ENCODE data around the gene PPP1R14C.

Gene PPP1R14C

GRCh38 chr6:150196942-150197745, 54.3 kb downstream of the PPP1R14C start:
- no peak overlapping the region for H3K27ac ChIP-seq (replicated peaks; ENCODE audit: low read length)
- WGBS, 2 donors (ENCODE audit: extremely low coverage in 2 of 2, insufficient read length in 2 of 2, insufficient replicate concordance in 1 of 2), result no CpG with 5 or more reads among the region's 16 CpGs

GRCh38 chr6:150198532-150198931, 55.7 kb downstream of the PPP1R14C start:
- Histone ChIP-seq H3K14ac (ENCODE audit: low read length) (no peak overlapping the region), H3K23ac (ENCODE audit: low read depth, low read length, poor library complexity) (no peak overlapping the region), H3K4me2 (ENCODE audit: insufficient read depth, low read length, poor library complexity, severe bottlenecking) (no peak overlapping the region), H3K18ac (ENCODE audit: low read length) (no peak overlapping the region), H3K9me3 (replicated peaks in 1 of 2; ENCODE audit: control insufficient read depth in 2 of 2, insufficient read depth in 1 of 2, low read depth in 1 of 2, low read length in 2 of 2) (no peaks in the 10 kb centered on the region), H3K9ac (ENCODE audit: low read depth, low read length, poor library complexity) (no peak overlapping the region), H2BK120ac (ENCODE audit: low read depth, low read length) (no peak overlapping the region), H2BK15ac (ENCODE audit: low read length) (no peak overlapping the region), H3K27ac (replicated peaks; ENCODE audit: low read length) (no peak overlapping the region), H3K4me1 (ENCODE audit: control insufficient read depth in 2 of 2, insufficient read depth in 1 of 2, low read depth in 1 of 2, low read length in 2 of 2) (peaks cover 2 to 3% of the 10 kb centered on the region in 2 donors), H2BK5ac (ENCODE audit: low read length) (no peak overlapping the region), H3K27me3 (ENCODE audit: control insufficient read depth in 3 of 3, insufficient read depth in 3 of 3, low read depth in 1 of 3, low read length in 3 of 3) (no peaks in the 10 kb centered on the region), H2BK12ac (ENCODE audit: low read length) (no peak overlapping the region), H2AK5ac (ENCODE audit: low read depth, low read length) (no peak overlapping the region), H3K36me3 (replicated peaks in 1 of 2; ENCODE audit: control insufficient read depth in 2 of 2, insufficient read depth in 2 of 2, low read length in 2 of 2) (no peaks in the 10 kb centered on the region), H4K91ac (ENCODE audit: low read depth, low read length, poor library complexity) (no peak overlapping the region), H3K79me1 (ENCODE audit: low read depth, low read length) (no peaks in the 10 kb centered on the region), H2AFZ (ENCODE audit: low read length) (no peak overlapping the region), H3K4me3 (ENCODE audit: low read length in 2 of 2) (no peak overlapping the region), H4K8ac (ENCODE audit: low read depth, low read length) (no peak overlapping the region), H3K4ac (ENCODE audit: low read length) (no peak overlapping the region)
- no peak for DNase-seq (ENCODE audit: low spot score)
- no CpG with 5 or more reads among the region's 7 CpGs for WGBS, 2 donors (ENCODE audit: extremely low coverage in 2 of 2, insufficient read length in 2 of 2, insufficient replicate concordance in 1 of 2)

More at GRCh38 chr6:150196942-150197745, 54.3 kb downstream of the PPP1R14C start:
- Histone ChIP-seq H2BK120ac (ENCODE audit: low read depth, low read length) (no peak overlapping the region), H3K27me3 (ENCODE audit: control insufficient read depth in 3 of 3, insufficient read depth in 3 of 3, low read depth in 1 of 3, low read length in 3 of 3) (no peaks in the 10 kb centered on the region), H2BK12ac (ENCODE audit: low read length) (no peak overlapping the region), H3K4me3 (ENCODE audit: low read length in 2 of 2) (no peak overlapping the region), H2AK5ac (ENCODE audit: low read depth, low read length) (no peak overlapping the region), H4K8ac (ENCODE audit: low read depth, low read length) (no peak overlapping the region), H3K79me1 (ENCODE audit: low read depth, low read length) (no peaks in the 10 kb centered on the region), H3K9ac (ENCODE audit: low read depth, low read length, poor library complexity) (no peak overlapping the region), H3K9me3 (replicated peaks in 1 of 2; ENCODE audit: control insufficient read depth in 2 of 2, insufficient read depth in 1 of 2, low read depth in 1 of 2, low read length in 2 of 2) (peaks cover 0 to 8% of the 10 kb centered on the region in 2 donors), H3K36me3 (replicated peaks in 1 of 2; ENCODE audit: control insufficient read depth in 2 of 2, insufficient read depth in 2 of 2, low read length in 2 of 2) (peaks cover 0 to 2% of the 10 kb centered on the region in 2 donors), H2BK5ac (ENCODE audit: low read length) (no peak overlapping the region), H3K14ac (ENCODE audit: low read length) (no peak overlapping the region), H3K4me1 (ENCODE audit: control insufficient read depth in 2 of 2, insufficient read depth in 1 of 2, low read depth in 1 of 2, low read length in 2 of 2) (peaks cover 1 to 2% of the 10 kb centered on the region in 2 donors), H3K4me2 (ENCODE audit: insufficient read depth, low read length, poor library complexity, severe bottlenecking) (no peak overlapping the region), H2AFZ (ENCODE audit: low read length) (no peak overlapping the region), H3K18ac (ENCODE audit: low read length) (no peak overlapping the region), H2BK15ac (ENCODE audit: low read length) (no peak overlapping the region), H4K91ac (ENCODE audit: low read depth, low read length, poor library complexity) (no peak overlapping the region), H3K23ac (ENCODE audit: low read depth, low read length, poor library complexity) (no peak overlapping the region), H3K4ac (ENCODE audit: low read length) (no peak overlapping the region)
- no peak for DNase-seq (ENCODE audit: low spot score)

- Histone ChIP-seq H3K4me2 (ENCODE audit: insufficient read depth, low read length, poor library complexity, severe bottlenecking) (no peak overlapping the region), H3K14ac (ENCODE audit: low read length) (no peak overlapping the region), H3K4me3 (ENCODE audit: low read length in 2 of 2) (no peak overlapping the region), H3K27me3 (ENCODE audit: control insufficient read depth in 3 of 3, insufficient read depth in 3 of 3, low read depth in 1 of 3, low read length in 3 of 3) (no peaks in the 10 kb centered on the region), H3K36me3 (replicated peaks in 1 of 2; ENCODE audit: control insufficient read depth in 2 of 2, insufficient read depth in 2 of 2, low read length in 2 of 2) (no peaks in the 10 kb centered on the region), H2AFZ (ENCODE audit: low read length) (no peak overlapping the region), H3K9me3 (replicated peaks in 1 of 2; ENCODE audit: control insufficient read depth in 2 of 2, insufficient read depth in 1 of 2, low read depth in 1 of 2, low read length in 2 of 2) (no peaks in the 10 kb centered on the region), H3K4me1 (ENCODE audit: control insufficient read depth in 2 of 2, insufficient read depth in 1 of 2, low read depth in 1 of 2, low read length in 2 of 2) (peaks cover 2 to 3% of the 10 kb centered on the region in 2 donors), H2BK15ac (ENCODE audit: low read length) (no peak overlapping the region), H3K4ac (ENCODE audit: low read length) (no peak overlapping the region), H3K79me1 (ENCODE audit: low read depth, low read length) (no peaks in the 10 kb centered on the region), H2AK5ac (ENCODE audit: low read depth, low read length) (no peak overlapping the region), H2BK5ac (ENCODE audit: low read length) (no peak overlapping the region), H3K27ac (replicated peaks; ENCODE audit: low read length) (no peak overlapping the region), H3K9ac (ENCODE audit: low read depth, low read length, poor library complexity) (no peak overlapping the region), H2BK120ac (ENCODE audit: low read depth, low read length) (no peak overlapping the region), H3K23ac (ENCODE audit: low read depth, low read length, poor library complexity) (no peak overlapping the region), H3K18ac (ENCODE audit: low read length) (no peak overlapping the region), H4K91ac (ENCODE audit: low read depth, low read length, poor library complexity) (no peak overlapping the region), H4K8ac (ENCODE audit: low read depth, low read length) (no peak overlapping the region), H2BK12ac (ENCODE audit: low read length) (no peak overlapping the region)
- no peak for DNase-seq (ENCODE audit: low spot score)
- WGBS, 2 donors (ENCODE audit: extremely low coverage in 2 of 2, insufficient read length in 2 of 2, insufficient replicate concordance in 1 of 2), result no CpG with 5 or more reads among the region's 2 CpGs
Observed at GRCh38 chr6:150199241-150199640, 56.4 kb downstream of the PPP1R14C start.

- WGBS, 2 donors (ENCODE audit: extremely low coverage in 2 of 2, insufficient read length in 2 of 2, insufficient replicate concordance in 1 of 2), result no CpG with 5 or more reads among the region's 6 CpGs
- H4K91ac ChIP-seq (ENCODE audit: low read depth, low read length, poor library complexity), result no peak overlapping the region
- H3K4me1 ChIP-seq (ENCODE audit: control insufficient read depth in 2 of 2, insufficient read depth in 1 of 2, low read depth in 1 of 2, low read length in 2 of 2), result peaks cover 2 to 3% of the 10 kb centered on the region in 2 donors
- H3K4me3 ChIP-seq (ENCODE audit: low read length in 2 of 2), result no peak overlapping the region
- H3K14ac ChIP-seq (ENCODE audit: low read length), result no peak overlapping the region
- no peak overlapping the region for H2AFZ ChIP-seq (ENCODE audit: low read length)
- no peak overlapping the region for H2AK5ac ChIP-seq (ENCODE audit: low read depth, low read length)
- no peak for DNase-seq (ENCODE audit: low spot score)
- H2BK12ac ChIP-seq (ENCODE audit: low read length), result no peak overlapping the region
- H3K9me3 ChIP-seq (replicated peaks in 1 of 2; ENCODE audit: control insufficient read depth in 2 of 2, insufficient read depth in 1 of 2, low read depth in 1 of 2, low read length in 2 of 2), result no peaks in the 10 kb centered on the region
- H3K36me3 ChIP-seq (replicated peaks in 1 of 2; ENCODE audit: control insufficient read depth in 2 of 2, insufficient read depth in 2 of 2, low read length in 2 of 2), result no peaks in the 10 kb centered on the region
- H3K4me2 ChIP-seq (ENCODE audit: insufficient read depth, low read length, poor library complexity, severe bottlenecking), result no peak overlapping the region
- no peak overlapping the region for H3K18ac ChIP-seq (ENCODE audit: low read length)
- H3K27me3 ChIP-seq (ENCODE audit: control insufficient read depth in 3 of 3, insufficient read depth in 3 of 3, low read depth in 1 of 3, low read length in 3 of 3), result no peaks in the 10 kb centered on the region
- no peak overlapping the region for H3K9ac ChIP-seq (ENCODE audit: low read depth, low read length, poor library complexity)
- H2BK5ac ChIP-seq (ENCODE audit: low read length), result no peak overlapping the region
- H3K4ac ChIP-seq (ENCODE audit: low read length), result no peak overlapping the region
- no peak overlapping the region for H2BK15ac ChIP-seq (ENCODE audit: low read length)
- no peak overlapping the region for H3K23ac ChIP-seq (ENCODE audit: low read depth, low read length, poor library complexity)
- no peak overlapping the region for H3K27ac ChIP-seq (replicated peaks; ENCODE audit: low read length)
- no peak overlapping the region for H2BK120ac ChIP-seq (ENCODE audit: low read depth, low read length)
- H3K79me1 ChIP-seq (ENCODE audit: low read depth, low read length), result no peaks in the 10 kb centered on the region
- no peak overlapping the region for H4K8ac ChIP-seq (ENCODE audit: low read depth, low read length)
Observed at GRCh38 chr6:150200428-150201100, 57.7 kb downstream of the PPP1R14C start.
